Progenitor cell of endocrine pancreas (in vitro differentiated cells): ENCODE results near the gene FAM53A. TPM values are rescaled to one million over a fixed set of nuclear protein-coding genes. Genes with fewer than 3 reads are reported as not detected.

Experiments used
- DNase-seq: peaks from one replicate; pipeline ENCODE4 v3.0.0; 2021; ENCODE audit warnings: low spot score; ENCODE audit not compliant: unreplicated experiment
- H3K27ac Mint-ChIP-seq: 2 replicates; pipeline ENCODE4 v1.8.0; 2021; ENCODE audit warnings: mild to moderate bottlenecking, moderate library complexity, mixed read lengths
- H3K27me3 Mint-ChIP-seq: 2 replicates; pipeline ENCODE4 v1.8.0; 2021; ENCODE audit warnings: mixed read lengths
- H3K36me3 Mint-ChIP-seq: 2 replicates; pipeline ENCODE4 v1.8.0; 2022; ENCODE audit warnings: mixed read lengths; ENCODE audit not compliant: insufficient read depth
- H3K4me1 Mint-ChIP-seq: 2 replicates; pipeline ENCODE4 v1.8.0; 2021; ENCODE audit warnings: low read depth, mixed read lengths
- H3K4me3 Mint-ChIP-seq: 2 replicates; pipeline ENCODE4 v1.8.0; 2021; ENCODE audit warnings: low read depth, mild to moderate bottlenecking, moderate library complexity, mixed read lengths
- H3K9me3 Mint-ChIP-seq: 2 replicates; pipeline ENCODE4 v1.8.0; 2021; ENCODE audit warnings: low read depth, mixed read lengths
- CTCF ChIP-seq: fragments of 200-600 bp; sonication (generic); IDR thresholded peaks from one replicate; pipeline ENCODE4 v1.5.0; 2021; ENCODE audit warnings: antibody characterized with exemption, mild to moderate bottlenecking; ENCODE audit not compliant: unreplicated experiment
- total RNA-seq: library from RNA; stranded (reverse); gene quantifications from 2 replicates; pipeline ENCODE4 v1.2.1, GENCODE V29; 2021

The FAM53A gene
- total RNA-seq, 1 donor from 2014 or later: 3.0 TPM

GRCh38 chr4:1593458-1593857 is 90.7 kb downstream of the FAM53A start:
- no peak for TF ChIP-seq CTCF
- Mint-ChIP-seq H3K9me3 (peaks cover 12% of the 10 kb centered on the region), H3K27ac (no peak overlapping the region), H3K4me1 (peaks cover 2% of the 10 kb centered on the region), H3K4me3 (no peak overlapping the region), H3K36me3 (no peaks in the 10 kb centered on the region), H3K27me3 (no peaks in the 10 kb centered on the region)
- no peak for DNase-seq

- Mint-ChIP-seq H3K4me1 (peaks cover 2% of the 10 kb centered on the region), H3K9me3 (peaks cover 12% of the 10 kb centered on the region), H3K27me3 (peaks cover 5% of the 10 kb centered on the region), H3K36me3 (no peaks in the 10 kb centered on the region), H3K4me3 (no peak overlapping the region), H3K27ac (no peak overlapping the region)
- TF ChIP-seq CTCF: no peak
- no peak for DNase-seq
Measured at GRCh38 chr4:1592709-1593417, 91.2 kb downstream of the FAM53A start.

GRCh38 chr4:1592068-1592708 is 91.9 kb downstream of the FAM53A start:
- no peak for TF ChIP-seq CTCF
- DNase-seq: no peak
- Mint-ChIP-seq H3K27ac (no peak overlapping the region), H3K4me1 (peaks cover 2% of the 10 kb centered on the region), H3K36me3 (no peaks in the 10 kb centered on the region), H3K9me3 (peaks cover 12% of the 10 kb centered on the region), H3K27me3 (peaks cover 5% of the 10 kb centered on the region), H3K4me3 (no peak overlapping the region)

DNA sequence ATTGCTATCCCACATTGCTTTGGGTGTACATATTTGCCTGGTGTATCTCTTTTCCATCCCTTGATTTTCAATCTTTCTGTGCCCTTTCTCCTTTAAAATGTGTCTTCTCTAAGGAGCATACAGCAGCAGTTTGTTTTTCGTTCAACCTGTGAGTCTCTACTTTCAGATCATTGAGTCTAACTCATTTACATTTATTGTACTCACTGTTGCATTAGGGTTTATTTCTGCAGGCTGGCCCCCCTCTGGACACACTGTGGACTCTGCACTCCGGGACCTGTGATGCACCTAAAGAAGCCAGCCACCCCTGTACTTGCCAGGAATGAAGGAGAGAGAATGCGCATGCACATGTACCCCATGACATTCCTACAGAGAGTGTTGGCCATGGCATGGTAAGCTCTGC is 93.0 kb downstream of the FAM53A start:
- DNase-seq: no peak
- no peak for TF ChIP-seq CTCF
- Mint-ChIP-seq H3K36me3 (no peaks in the 10 kb centered on the region), H3K9me3 (peaks cover 17% of the 10 kb centered on the region), H3K27me3 (peaks cover 10% of the 10 kb centered on the region), H3K4me3 (no peak overlapping the region), H3K27ac (no peak overlapping the region), H3K4me1 (peaks cover 2% of the 10 kb centered on the region)

GRCh38 chr4:1590244-1590643 is 93.9 kb downstream of the FAM53A start:
- Mint-ChIP-seq H3K4me1 (peaks cover 2% of the 10 kb centered on the region), H3K4me3 (no peak overlapping the region), H3K27me3 (peaks cover 10% of the 10 kb centered on the region), H3K27ac (no peak overlapping the region), H3K36me3 (no peaks in the 10 kb centered on the region), H3K9me3 (peaks cover 17% of the 10 kb centered on the region)
- DNase-seq: no peak
- no peak for TF ChIP-seq CTCF

Other genes with a start within 250 kb of the FAM53A start
- gene SLBP, start 28.0 kb upstream of the FAM53A start, total RNA-seq: 54.3 and 56.5 TPM in 2 replicates
- 29.9 and 30.0 TPM in 2 replicates for gene TMEM129, start 37.0 kb upstream of the FAM53A start, total RNA-seq
- gene TACC3, start 37.2 kb upstream of the FAM53A start, total RNA-seq: 56.2 and 58.3 TPM in 2 replicates
- 169 and 185 TPM in 2 replicates for gene FGFR3, start 109.0 kb upstream of the FAM53A start, total RNA-seq
- gene LETM1, start 171.8 kb upstream of the FAM53A start, total RNA-seq: 46.1 and 51.2 TPM in 2 replicates
- gene NSD2, start 187.1 kb upstream of the FAM53A start, total RNA-seq: 212 and 214 TPM in 2 replicates